CD4-positive, alpha-beta T cell (primary cell): Measurements from ENCODE around the gene STK38L. TPM values are rescaled to one million over a fixed set of nuclear protein-coding genes. Genes with fewer than 3 reads are reported as not detected.
A peak's percentile ranks its signal among the peaks of the same experiment; 100 is the strongest.

Experiments
- ATAC-seq: fragments of 200-7000 bp; cut with Tn5 transposase; one replicate; pipeline ENCODE4 v1.10.0; 2022; ENCODE audit warnings: mild to moderate bottlenecking; ENCODE audit not compliant: poor library complexity
- CTCF ChIA-PET: fragments of 350-600 bp; sonication (Branson Sonifier 250); formaldehyde crosslinking; loops from one replicate; lab custom pipeline; 2021; ENCODE audit warnings: antibody characterized with exemption, inconsistent platforms; lab: Charles Lee
- POLR2A ChIA-PET: fragments of 350-600 bp; sonication (Branson Sonifier 250); formaldehyde crosslinking; loops from one replicate; lab custom pipeline; 2021; ENCODE audit warnings: antibody characterized with exemption, inconsistent platforms; lab: Charles Lee
- DNase-seq, 14 experiments: peaks; one replicate each; pipeline ENCODE4 v3.0.0-alpha.2; 2013 to 2020; ENCODE audit warnings: mixed read lengths in 2 of 14
- H3K27ac ChIP-seq, 2 donors: one replicate each; pipeline versions ENCODE4 v1.5.1 to v1.7.0; 2013; ENCODE audit warnings: low read length in 2 of 2, low read depth in 1 of 2, mild to moderate bottlenecking in 1 of 2
- H3K27me3 ChIP-seq, 2 experiments: 1 replicate in 1 of 2; 2 replicates in 1 of 2; pipeline versions ENCODE4 v1.6.1 to v1.7.0; 2013; ENCODE audit warnings: low read length in 2 of 2, control low read depth in 1 of 2, mild to moderate bottlenecking in 1 of 2, moderate library complexity in 1 of 2; ENCODE audit not compliant: insufficient read depth in 2 of 2, control insufficient read depth in 1 of 2
- H3K36me3 ChIP-seq: one replicate; pipeline ENCODE4 v1.6.1; 2013; ENCODE audit warnings: low read length, control low read depth; ENCODE audit not compliant: insufficient read depth
- H3K4me1 ChIP-seq: one replicate; pipeline ENCODE4 v1.6.1; 2013; ENCODE audit warnings: low read length, control low read depth; ENCODE audit not compliant: insufficient read depth
- H3K4me3 ChIP-seq: one replicate; pipeline ENCODE4 v1.5.1; 2013; ENCODE audit warnings: mild to moderate bottlenecking, low read length, moderate library complexity
- H3K9me3 ChIP-seq, 2 experiments: 1 replicate in 1 of 2; 2 replicates in 1 of 2; pipeline versions ENCODE4 v1.6.1 to v1.7.0; 2013; ENCODE audit warnings: low read length in 2 of 2, mild to moderate bottlenecking in 2 of 2, control low read depth in 1 of 2, moderate library complexity in 1 of 2; ENCODE audit not compliant: control insufficient read depth in 1 of 2, insufficient read depth in 1 of 2
- H3K27ac Mint-ChIP-seq: one replicate; pipeline ENCODE4 v1.8.0; 2020; ENCODE audit warnings: mixed read lengths
- H3K27me3 Mint-ChIP-seq: one replicate; pipeline ENCODE4 v1.8.0; 2021; ENCODE audit warnings: mixed read lengths
- H3K36me3 Mint-ChIP-seq: one replicate; pipeline ENCODE4 v1.8.0; 2021; ENCODE audit warnings: low read depth, mixed read lengths
- H3K4me1 Mint-ChIP-seq: one replicate; pipeline ENCODE4 v1.8.0; 2021; ENCODE audit warnings: low read depth, mixed read lengths
- H3K4me3 Mint-ChIP-seq: one replicate; pipeline ENCODE4 v1.8.0; 2020; ENCODE audit warnings: mild to moderate bottlenecking, mixed read lengths
- H3K9me3 Mint-ChIP-seq: one replicate; pipeline ENCODE4 v1.8.0; 2020; ENCODE audit warnings: mixed read lengths
- CTCF ChIP-seq: fragments of 200-600 bp; IDR thresholded peaks from one replicate; pipeline ENCODE4 v1.8.0; 2022; ENCODE audit warnings: antibody characterized with exemption, mild to moderate bottlenecking
- intact Hi-C, 2 experiments: fragments of 100-400 bp; cut with DNase I in 1 of 2; cut with micrococcal nuclease in 1 of 2; formaldehyde crosslinking; loops; one replicate each; pipeline versions ENCODE4 v1.15.1 to v1.9.0; 2023 to 2025; cut with DNase I, micrococcal nuclease
- total RNA-seq, 174 experiments: library from RNA in 2 of 174; stranded (reverse) in 2 of 174; gene quantifications; one replicate each; pipeline ENCODE4 v1.2.3 and lab custom pipeline; 2021 to 2026

STK38L gene
- total RNA-seq, 2 experiments from 2014 or later: 18.3 to 21.0 TPM

- Mint-ChIP-seq H3K9me3 (no peaks in the 10 kb centered on the region), H3K27ac (no peak overlapping the region), H3K4me3 (peak overlapping the region; percentile 88), H3K4me1 (peaks cover 13% of the 10 kb centered on the region), H3K36me3 (no peaks in the 10 kb centered on the region), H3K27me3 (peaks cover 49% of the 10 kb centered on the region)
- POLR2A ChIA-PET: interaction anchor here (0.6 kb wide), 1 partner anchor 43 kb away, joined by 3 read pairs; no protein-coding TSS in a partner anchor
- H3K4me1 ChIP-seq: peaks cover 12% of the 10 kb centered on the region
- intact Hi-C loops: no loop called here
- no peak for TF ChIP-seq CTCF
- ATAC-seq (peak; percentile 62), DNase-seq (peak in 10 of 14 experiments; percentile 3 to 65 (median 20))
- H3K4me3 ChIP-seq: peak overlapping the region; percentile 53
- H3K27ac ChIP-seq: no peak overlapping the region
- CTCF ChIA-PET: no interaction called here
- peaks cover 34 to 49% of the 10 kb centered on the region in 2 experiments for H3K27me3 ChIP-seq
- H3K36me3 ChIP-seq: no peaks in the 10 kb centered on the region
- H3K9me3 ChIP-seq: peaks cover 0 to 5% of the 10 kb centered on the region in 2 experiments
Observed at GRCh38 chr12:27333403-27334009, 89.4 kb downstream of the STK38L start.

DNA sequence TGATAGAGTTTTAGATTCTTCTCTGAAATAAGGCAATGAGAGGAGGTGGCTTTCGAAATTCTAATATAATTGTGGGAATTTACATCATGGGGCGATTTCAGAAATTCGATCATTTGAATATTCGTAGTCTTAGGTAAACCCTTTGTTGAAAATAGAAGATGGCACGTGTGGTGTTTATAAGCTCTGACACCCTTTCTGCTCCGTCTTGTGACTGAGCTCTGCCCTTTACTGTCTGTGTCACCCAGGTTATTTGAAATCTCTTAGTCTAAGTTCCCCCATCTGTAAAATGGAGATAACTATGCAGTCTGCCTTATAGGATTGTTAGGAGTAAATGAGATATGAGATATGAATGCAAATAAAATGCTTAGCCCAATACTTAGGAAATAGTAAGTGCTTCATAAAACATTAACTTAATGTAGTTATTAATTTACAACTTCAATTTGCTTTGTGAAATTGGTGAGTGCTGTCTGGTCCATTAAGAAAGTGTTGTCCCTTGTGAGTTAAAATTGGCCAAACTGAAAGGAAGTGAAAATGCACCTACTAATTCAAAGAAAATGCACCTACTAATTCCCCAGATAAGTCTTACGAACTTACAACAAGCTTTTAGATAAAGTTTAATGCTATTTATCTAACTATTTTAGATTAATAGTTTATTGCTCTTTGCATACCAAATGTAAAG is 90.1 kb downstream of the STK38L start:
- peaks cover 12% of the 10 kb centered on the region for H3K4me1 ChIP-seq
- Mint-ChIP-seq H3K4me1 (peaks cover 13% of the 10 kb centered on the region), H3K36me3 (no peaks in the 10 kb centered on the region), H3K27me3 (peaks cover 49% of the 10 kb centered on the region), H3K9me3 (no peaks in the 10 kb centered on the region), H3K27ac (no peak overlapping the region), H3K4me3 (peak overlapping the region; percentile 88)
- H3K27ac ChIP-seq: no peak overlapping the region
- DNase-seq (peak in 1 of 14 experiments; percentile 3), ATAC-seq (no peak)
- no peaks in the 10 kb centered on the region for H3K36me3 ChIP-seq
- peaks cover 34 to 49% of the 10 kb centered on the region in 2 experiments for H3K27me3 ChIP-seq
- H3K4me3 ChIP-seq: peak overlapping the region; percentile 53
- CTCF ChIA-PET: no interaction called here
- intact Hi-C loops: no loop called here
- POLR2A ChIA-PET: no interaction called here
- peaks cover 0 to 5% of the 10 kb centered on the region in 2 experiments for H3K9me3 ChIP-seq
- no peak for TF ChIP-seq CTCF

DNA sequence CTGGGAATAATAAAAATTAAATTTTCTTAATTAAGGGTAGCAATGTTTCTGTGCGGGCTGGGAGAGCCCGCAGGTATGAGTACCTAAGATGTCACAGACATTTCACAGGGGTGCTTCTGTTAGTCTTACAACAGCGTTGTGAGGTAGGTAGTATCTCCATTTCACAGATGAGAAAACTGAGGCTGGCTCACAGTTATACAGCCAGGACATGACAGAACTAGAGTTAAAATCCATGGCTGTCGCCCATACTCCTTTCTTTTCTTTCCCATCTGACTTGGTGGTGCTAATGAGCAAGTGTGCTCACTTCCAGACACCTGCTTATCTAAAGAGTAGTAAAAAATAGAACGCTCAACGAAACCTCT is 90.6 kb downstream of the STK38L start:
- peaks cover 49% of the 10 kb centered on the region for H3K27me3 Mint-ChIP-seq
- peaks cover 34 to 49% of the 10 kb centered on the region in 2 experiments for H3K27me3 ChIP-seq
- H3K27ac Mint-ChIP-seq: no peak overlapping the region
- intact Hi-C loops: no loop called here
- peaks cover 13% of the 10 kb centered on the region for H3K4me1 Mint-ChIP-seq
- ATAC-seq (no peak), DNase-seq (no peak)
- no peak overlapping the region for H3K27ac ChIP-seq
- POLR2A ChIA-PET: no interaction called here
- peaks cover 12% of the 10 kb centered on the region for H3K4me1 ChIP-seq
- H3K9me3 ChIP-seq: peaks cover 0 to 5% of the 10 kb centered on the region in 2 experiments
- TF ChIP-seq CTCF: no peak
- no peaks in the 10 kb centered on the region for H3K9me3 Mint-ChIP-seq
- no peaks in the 10 kb centered on the region for H3K36me3 Mint-ChIP-seq
- CTCF ChIA-PET: no interaction called here
- no peak overlapping the region for H3K4me3 ChIP-seq
- H3K36me3 ChIP-seq: no peaks in the 10 kb centered on the region
- no peak overlapping the region for H3K4me3 Mint-ChIP-seq
